ENCODE data around the gene NFATC1. TPM values are rescaled to one million over a fixed set of nuclear protein-coding genes. Genes with fewer than 3 reads are reported as not detected.

Gene NFATC1
- total RNA-seq, 1 experiment from 2014 or later = 4.9 TPM

GRCh38 chr18:79567481-79568147, 171.9 kb downstream of the NFATC1 start:
- in situ Hi-C loops (cut with HindIII; ENCODE audit: low pct_unique_long_range_greater_than_20kb, low sequenced_read_pairs) = no loop called here

GRCh38 chr18:79568543-79569205, 172.9 kb downstream of the NFATC1 start:
- DNase-seq (ENCODE audit: low read depth, low spot score) = no peak
- in situ Hi-C loops (cut with HindIII; ENCODE audit: low pct_unique_long_range_greater_than_20kb, low sequenced_read_pairs) = no loop called here

More at GRCh38 chr18:79567481-79568147, 171.9 kb downstream of the NFATC1 start:
- DNase-seq (ENCODE audit: low read depth, low spot score) = no peak

GRCh38 chr18:79569720-79570119, 174.0 kb downstream of the NFATC1 start:
- no peak for DNase-seq (ENCODE audit: low read depth, low spot score)
- in situ Hi-C loops (cut with HindIII; ENCODE audit: low pct_unique_long_range_greater_than_20kb, low sequenced_read_pairs) = no loop called here

GRCh38 chr18:79570266-79571201, 174.8 kb downstream of the NFATC1 start:
- no peak for DNase-seq (ENCODE audit: low read depth, low spot score)
- in situ Hi-C loops (cut with HindIII; ENCODE audit: low pct_unique_long_range_greater_than_20kb, low sequenced_read_pairs) = no loop called here

GRCh38 chr18:79571211-79572092, 175.7 kb downstream of the NFATC1 start:
- DNase-seq (ENCODE audit: low read depth, low spot score) = no peak
- in situ Hi-C loops (cut with HindIII; ENCODE audit: low pct_unique_long_range_greater_than_20kb, low sequenced_read_pairs) = no loop called here

- in situ Hi-C loops (cut with HindIII; ENCODE audit: low pct_unique_long_range_greater_than_20kb, low sequenced_read_pairs) = no loop called here
- no peak for DNase-seq (ENCODE audit: low read depth, low spot score)
Measured at GRCh38 chr18:79572093-79572780, 176.5 kb downstream of the NFATC1 start.

- in situ Hi-C loops (cut with HindIII; ENCODE audit: low pct_unique_long_range_greater_than_20kb, low sequenced_read_pairs) = no loop called here
- no peak for DNase-seq (ENCODE audit: low read depth, low spot score)
Measured at GRCh38 chr18:79572848-79573451, 177.2 kb downstream of the NFATC1 start.

- DNase-seq (ENCODE audit: low read depth, low spot score) = no peak
- in situ Hi-C loops (cut with HindIII; ENCODE audit: low pct_unique_long_range_greater_than_20kb, low sequenced_read_pairs) = no loop called here
Measured at GRCh38 chr18:79573921-79574491, 178.3 kb downstream of the NFATC1 start.

- DNase-seq (ENCODE audit: low read depth, low spot score) = no peak
Measured at GRCh38 chr18:79574938-79575525, 179.3 kb downstream of the NFATC1 start.

GRCh38 chr18:79575891-79576685, 180.4 kb downstream of the NFATC1 start:
- in situ Hi-C loops (cut with HindIII; ENCODE audit: low pct_unique_long_range_greater_than_20kb, low sequenced_read_pairs) = no loop called here
- no peak for DNase-seq (ENCODE audit: low read depth, low spot score)

More at GRCh38 chr18:79574938-79575525, 179.3 kb downstream of the NFATC1 start:
- in situ Hi-C loops (cut with HindIII; ENCODE audit: low pct_unique_long_range_greater_than_20kb, low sequenced_read_pairs) = no loop called here

GRCh38 chr18:79576686-79577351, 181.1 kb downstream of the NFATC1 start:
- in situ Hi-C loops (cut with HindIII; ENCODE audit: low pct_unique_long_range_greater_than_20kb, low sequenced_read_pairs) = no loop called here
- DNase-seq (ENCODE audit: low read depth, low spot score) = no peak

- in situ Hi-C loops (cut with HindIII; ENCODE audit: low pct_unique_long_range_greater_than_20kb, low sequenced_read_pairs) = no loop called here
- DNase-seq (ENCODE audit: low read depth, low spot score) = no peak
Measured at GRCh38 chr18:79577451-79578395, 182.0 kb downstream of the NFATC1 start.

- DNase-seq (ENCODE audit: low read depth, low spot score) = no peak
- in situ Hi-C loops (cut with HindIII; ENCODE audit: low pct_unique_long_range_greater_than_20kb, low sequenced_read_pairs) = no loop called here
Measured at GRCh38 chr18:79578396-79579260, 182.9 kb downstream of the NFATC1 start.

Measured in SK-MEL-5 (cell line).